ENCODE data around the gene KRT14.

GRCh38 chr17:41551365-41551764 lies 35.3 kb downstream of the KRT14 start:
- TF ChIP-seq POLR2A (IDR thresholded peaks at IDR 0.05; ENCODE audit: low read depth, low read length) (no peak), JUN (IDR thresholded peaks at IDR 0.05; ENCODE audit: borderline replicate concordance, insufficient read depth, insufficient read length, low read depth) (no peak), POLR2AphosphoS5 (IDR thresholded peaks at IDR 0.05; ENCODE audit: insufficient read depth, low read depth, low read length) (no peak), EZH2 (IDR thresholded peaks at IDR 0.05; ENCODE audit: borderline replicate concordance, low read depth, low read length, severe bottlenecking) (no peak)
- TF ChIP-seq, protein P1, sequence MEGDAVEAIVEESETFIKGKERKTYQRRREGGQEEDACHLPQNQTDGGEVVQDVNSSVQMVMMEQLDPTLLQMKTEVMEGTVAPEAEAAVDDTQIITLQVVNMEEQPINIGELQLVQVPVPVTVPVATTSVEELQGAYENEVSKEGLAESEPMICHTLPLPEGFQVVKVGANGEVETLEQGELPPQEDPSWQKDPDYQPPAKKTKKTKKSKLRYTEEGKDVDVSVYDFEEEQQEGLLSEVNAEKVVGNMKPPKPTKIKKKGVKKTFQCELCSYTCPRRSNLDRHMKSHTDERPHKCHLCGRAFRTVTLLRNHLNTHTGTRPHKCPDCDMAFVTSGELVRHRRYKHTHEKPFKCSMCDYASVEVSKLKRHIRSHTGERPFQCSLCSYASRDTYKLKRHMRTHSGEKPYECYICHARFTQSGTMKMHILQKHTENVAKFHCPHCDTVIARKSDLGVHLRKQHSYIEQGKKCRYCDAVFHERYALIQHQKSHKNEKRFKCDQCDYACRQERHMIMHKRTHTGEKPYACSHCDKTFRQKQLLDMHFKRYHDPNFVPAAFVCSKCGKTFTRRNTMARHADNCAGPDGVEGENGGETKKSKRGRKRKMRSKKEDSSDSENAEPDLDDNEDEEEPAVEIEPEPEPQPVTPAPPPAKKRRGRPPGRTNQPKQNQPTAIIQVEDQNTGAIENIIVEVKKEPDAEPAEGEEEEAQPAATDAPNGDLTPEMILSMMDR (IDR thresholded peaks at IDR 0.05; ENCODE audit: extremely low read depth in 1 of 2, insufficient read depth in 1 of 2, low read depth in 1 of 2, low read length in 2 of 2) = no peak

Measured in endothelial cell of umbilical vein (primary cell).